ENCODE results near the gene AKT3. TPM values are rescaled to one million over a fixed set of nuclear protein-coding genes. Genes with fewer than 3 reads are reported as not detected.
"Not testable (repeated sequence)": the region's sequence is repeated elsewhere in the genome, so short reads cannot be mapped to it uniquely, and the experiment has no call there.

AKT3 gene
- total RNA-seq, 2 donors from 2014 or later = 13.6 to 31.2 TPM

DNA sequence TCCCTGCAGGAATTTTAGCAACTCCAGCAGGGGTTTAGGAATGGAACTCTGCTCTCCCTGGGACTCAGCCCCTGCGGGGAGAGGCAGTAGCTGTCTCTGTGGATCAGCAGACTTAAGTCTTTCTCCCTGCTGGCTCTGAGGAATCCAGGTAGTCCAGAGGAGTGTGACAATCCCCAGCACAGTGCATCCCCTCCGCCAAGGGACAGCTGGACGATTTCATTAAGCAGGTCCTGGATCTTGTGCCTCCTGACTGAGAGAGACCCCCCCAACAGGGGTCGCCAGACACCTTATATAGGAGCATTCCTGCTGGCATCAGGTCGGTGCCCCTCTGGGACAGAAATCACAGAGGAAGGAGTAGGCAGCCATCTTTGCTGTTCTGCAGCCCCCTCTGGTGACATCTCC is 30.6 kb downstream of the AKT3 start:
- TF ChIP-seq, protein P1, sequence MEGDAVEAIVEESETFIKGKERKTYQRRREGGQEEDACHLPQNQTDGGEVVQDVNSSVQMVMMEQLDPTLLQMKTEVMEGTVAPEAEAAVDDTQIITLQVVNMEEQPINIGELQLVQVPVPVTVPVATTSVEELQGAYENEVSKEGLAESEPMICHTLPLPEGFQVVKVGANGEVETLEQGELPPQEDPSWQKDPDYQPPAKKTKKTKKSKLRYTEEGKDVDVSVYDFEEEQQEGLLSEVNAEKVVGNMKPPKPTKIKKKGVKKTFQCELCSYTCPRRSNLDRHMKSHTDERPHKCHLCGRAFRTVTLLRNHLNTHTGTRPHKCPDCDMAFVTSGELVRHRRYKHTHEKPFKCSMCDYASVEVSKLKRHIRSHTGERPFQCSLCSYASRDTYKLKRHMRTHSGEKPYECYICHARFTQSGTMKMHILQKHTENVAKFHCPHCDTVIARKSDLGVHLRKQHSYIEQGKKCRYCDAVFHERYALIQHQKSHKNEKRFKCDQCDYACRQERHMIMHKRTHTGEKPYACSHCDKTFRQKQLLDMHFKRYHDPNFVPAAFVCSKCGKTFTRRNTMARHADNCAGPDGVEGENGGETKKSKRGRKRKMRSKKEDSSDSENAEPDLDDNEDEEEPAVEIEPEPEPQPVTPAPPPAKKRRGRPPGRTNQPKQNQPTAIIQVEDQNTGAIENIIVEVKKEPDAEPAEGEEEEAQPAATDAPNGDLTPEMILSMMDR (IDR thresholded peaks at IDR 0.05) = no peak
- peaks cover 0 to 39% of the 10 kb centered on the region in 2 donors for H3K9me3 ChIP-seq
- DNase-seq (ENCODE audit: low spot score) = no peak
- no peaks in the 10 kb centered on the region for H3K36me3 ChIP-seq
- H3K27me3 ChIP-seq = no peaks in the 10 kb centered on the region
- H3K27ac ChIP-seq = no peak overlapping the region
- H3K4me1 ChIP-seq = no peaks in the 10 kb centered on the region
- no peak overlapping the region for H3K4me3 ChIP-seq

DNA sequence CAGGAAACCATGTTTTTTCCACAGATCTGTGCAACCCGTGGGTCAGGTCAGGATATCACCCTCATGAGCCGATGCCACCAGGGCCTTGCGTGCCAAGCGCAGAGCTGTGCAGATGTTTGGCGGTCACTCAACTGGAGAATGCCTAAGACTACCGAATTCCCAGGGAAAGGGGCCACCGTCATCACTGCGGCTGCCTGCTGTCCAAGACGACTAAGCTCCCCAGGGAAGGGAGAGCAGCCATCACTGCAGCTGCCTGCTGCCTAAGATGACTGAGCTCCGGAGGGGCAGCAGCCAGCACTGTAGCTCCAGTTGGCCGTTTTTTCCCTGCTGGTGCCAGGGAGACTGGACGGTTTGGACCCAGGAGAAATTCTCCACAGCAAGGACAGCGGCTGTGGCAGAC is 31.1 kb downstream of the AKT3 start:
- no peak overlapping the region for H3K4me3 ChIP-seq
- TF ChIP-seq, protein P1 (IDR thresholded peaks at IDR 0.05) = no peak
- no peak overlapping the region for H3K27ac ChIP-seq
- H3K4me1 ChIP-seq = no peaks in the 10 kb centered on the region
- H3K9me3 ChIP-seq = peaks cover 0 to 40% of the 10 kb centered on the region in 2 donors
- no peaks in the 10 kb centered on the region for H3K36me3 ChIP-seq
- DNase-seq (ENCODE audit: low spot score) = no peak
- no peaks in the 10 kb centered on the region for H3K27me3 ChIP-seq

DNA sequence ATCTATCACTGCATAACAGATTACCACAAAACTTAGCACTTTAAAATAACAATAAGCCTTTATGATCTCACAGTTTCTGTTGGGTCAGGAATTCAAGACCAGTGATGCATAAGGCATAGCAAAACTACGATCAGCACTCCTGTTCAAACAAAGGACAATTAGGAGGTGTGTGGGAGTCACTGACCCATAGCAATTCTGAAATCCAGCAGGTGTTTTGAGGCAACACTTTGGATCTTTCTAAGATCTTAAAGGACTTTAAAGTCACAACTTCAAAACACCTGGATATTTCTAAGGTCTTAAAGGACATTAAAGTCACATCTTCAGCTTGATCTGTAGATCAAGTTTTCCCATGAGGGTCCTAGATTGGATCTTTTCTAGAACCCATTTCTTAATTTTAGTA is 35.3 kb downstream of the AKT3 start:
- no peak overlapping the region for H3K27ac ChIP-seq
- no peaks in the 10 kb centered on the region for H3K27me3 ChIP-seq
- no peak for DNase-seq (ENCODE audit: low spot score)
- H3K4me3 ChIP-seq = no peak overlapping the region
- TF ChIP-seq, protein P1 (IDR thresholded peaks at IDR 0.05) = no peak
- peaks cover 0 to 11% of the 10 kb centered on the region in 2 donors for H3K9me3 ChIP-seq
- H3K4me1 ChIP-seq = no peaks in the 10 kb centered on the region
- H3K36me3 ChIP-seq = no peaks in the 10 kb centered on the region

DNA sequence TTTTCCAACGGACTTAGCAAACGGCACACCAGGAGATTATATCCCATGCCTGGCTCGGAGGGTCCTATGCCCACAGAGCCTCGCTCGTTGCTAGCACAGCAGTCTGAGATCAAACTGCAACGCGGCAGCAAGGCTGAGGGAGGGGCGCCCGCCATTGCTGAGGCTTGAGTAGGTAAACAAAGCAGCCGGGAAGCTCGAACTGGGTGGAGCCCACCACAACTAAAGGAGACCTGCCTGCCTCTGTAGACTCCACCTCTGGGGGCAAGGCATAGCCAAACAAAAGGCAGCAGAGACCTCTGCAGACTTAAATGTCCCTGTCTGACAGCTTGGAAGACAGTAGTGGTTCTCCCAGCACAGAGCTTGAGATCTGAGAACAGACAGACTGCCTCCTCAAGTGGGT is 42.7 kb downstream of the AKT3 start:
- not testable (repeated sequence) for H3K4me3 ChIP-seq; H3K4me1 ChIP-seq; H3K27ac ChIP-seq; H3K27me3 ChIP-seq; DNase-seq (ENCODE audit: low spot score); H3K9me3 ChIP-seq; H3K36me3 ChIP-seq

DNA sequence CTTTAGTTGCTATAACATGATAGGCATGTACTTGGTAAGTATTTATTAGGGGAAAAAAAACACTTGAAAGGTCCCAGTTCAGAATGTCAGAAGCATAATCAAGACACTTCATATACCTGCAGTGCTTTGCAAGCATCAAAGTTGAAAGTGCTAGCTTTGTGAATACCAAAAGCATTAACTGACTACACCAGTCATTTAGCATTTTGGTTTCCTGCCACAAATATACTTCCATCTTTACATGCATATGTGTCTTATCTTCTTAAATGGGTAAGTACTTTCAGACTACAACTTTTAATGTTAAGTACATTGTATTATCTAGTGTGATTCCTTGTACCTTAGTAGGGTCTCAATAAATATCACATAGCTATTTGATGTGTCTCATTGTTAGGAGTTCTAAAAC is 43.7 kb downstream of the AKT3 start:
- no peak for DNase-seq (ENCODE audit: low spot score)
- Histone ChIP-seq H3K36me3 (no peaks in the 10 kb centered on the region), H3K27me3 (no peaks in the 10 kb centered on the region), H3K4me3 (no peak overlapping the region), H3K4me1 (peaks cover 0 to 4% of the 10 kb centered on the region in 2 donors), H3K27ac (no peak overlapping the region), H3K9me3 (peaks cover 0 to 6% of the 10 kb centered on the region in 2 donors)
- TF ChIP-seq, protein P1 (IDR thresholded peaks at IDR 0.05) = no peak

DNA sequence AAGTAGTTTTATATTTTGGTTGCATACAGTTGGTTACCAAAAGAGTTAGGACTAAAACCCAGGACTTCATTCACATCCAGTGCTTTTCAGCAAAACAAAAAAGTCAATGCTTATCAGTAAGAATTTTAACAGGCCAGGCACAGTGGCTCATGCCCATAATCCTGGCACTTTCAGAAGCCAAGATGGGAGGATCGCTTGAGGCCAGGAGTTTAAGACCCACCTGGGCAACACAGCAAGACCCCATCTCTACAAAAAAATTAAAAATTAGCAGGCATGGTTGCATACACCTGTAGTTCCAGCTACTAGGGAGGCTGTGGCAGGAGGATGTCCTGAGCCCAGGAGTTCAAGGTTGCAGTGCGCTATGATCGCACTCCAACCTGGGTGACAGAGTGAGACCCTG is 47.3 kb downstream of the AKT3 start:
- Histone ChIP-seq H3K27ac (no peak overlapping the region), H3K9me3 (peaks cover 0 to 6% of the 10 kb centered on the region in 2 donors), H3K4me3 (no peak overlapping the region), H3K4me1 (peaks cover 0 to 4% of the 10 kb centered on the region in 2 donors), H3K36me3 (no peaks in the 10 kb centered on the region), H3K27me3 (no peaks in the 10 kb centered on the region)
- TF ChIP-seq, protein P1 (IDR thresholded peaks at IDR 0.05) = no peak
- DNase-seq (ENCODE audit: low spot score) = no peak

Data from right atrium auricular region (tissue), 2 donors.